MV-4-11 (cell line): ENCODE data around the gene GAB2.
"Not testable (repeated sequence)": the region's sequence is repeated elsewhere in the genome, so short reads cannot be mapped to it uniquely, and the experiment has no call there.

ENCODE experiments used
- DNase-seq: peaks from one replicate; lab custom pipeline; 2025; lab: John Stamatoyannopoulos, UW

The GAB2 gene

DNA sequence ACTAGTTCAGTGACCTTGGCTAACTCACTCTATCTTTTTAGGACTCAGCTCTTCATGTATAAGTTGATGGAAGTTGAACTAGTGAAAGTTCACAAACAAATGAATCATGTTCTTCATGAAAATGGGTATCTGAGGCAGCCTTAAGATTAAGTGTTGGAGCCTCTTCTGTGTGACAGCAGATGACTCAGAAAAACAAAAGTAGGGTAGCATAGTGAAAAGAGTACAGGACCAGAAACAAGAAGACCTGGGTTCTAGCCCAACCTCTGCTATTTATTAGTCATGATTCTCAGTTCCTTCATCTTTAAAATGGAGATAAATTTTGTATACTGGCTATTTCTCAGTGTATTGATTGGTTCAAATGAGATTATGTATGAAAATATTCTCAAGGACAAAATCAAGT is 168.7 kb downstream of the GAB2 start:
- peak; percentile 39 for DNase-seq

DNA sequence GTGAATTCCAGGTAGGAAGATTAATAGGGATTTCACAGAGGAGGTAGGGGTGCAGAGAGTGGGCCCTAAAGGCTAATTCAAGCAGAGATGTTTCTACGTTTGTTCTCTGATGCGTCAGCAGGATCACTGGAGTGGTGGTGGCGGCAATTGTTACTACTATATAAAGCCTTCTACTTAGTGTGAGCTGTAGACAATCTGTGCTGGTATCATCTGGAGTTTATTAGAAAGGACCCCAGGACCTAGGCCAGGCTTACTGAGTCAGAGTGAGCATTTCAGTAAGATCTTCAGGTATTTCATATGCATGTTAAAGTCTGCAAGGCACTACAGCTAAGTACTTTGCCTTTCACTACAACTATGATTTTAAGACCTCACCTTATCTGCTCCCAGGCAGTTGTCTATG is 169.4 kb downstream of the GAB2 start:
- DNase-seq: no peak

GRCh38 chr11:78244546-78245255 is 172.9 kb downstream of the GAB2 start:
- peak; percentile 28 for DNase-seq

GRCh38 chr11:78244080-78244479 is 173.5 kb downstream of the GAB2 start:
- DNase-seq: no peak

- no peak for DNase-seq
Measured at GRCh38 chr11:78241475-78241874, 176.1 kb downstream of the GAB2 start.

- no peak for DNase-seq
Measured at GRCh38 chr11:78239781-78240180, 177.8 kb downstream of the GAB2 start.

GRCh38 chr11:78237293-78238046 is 180.2 kb downstream of the GAB2 start:
- DNase-seq: no peak

DNA sequence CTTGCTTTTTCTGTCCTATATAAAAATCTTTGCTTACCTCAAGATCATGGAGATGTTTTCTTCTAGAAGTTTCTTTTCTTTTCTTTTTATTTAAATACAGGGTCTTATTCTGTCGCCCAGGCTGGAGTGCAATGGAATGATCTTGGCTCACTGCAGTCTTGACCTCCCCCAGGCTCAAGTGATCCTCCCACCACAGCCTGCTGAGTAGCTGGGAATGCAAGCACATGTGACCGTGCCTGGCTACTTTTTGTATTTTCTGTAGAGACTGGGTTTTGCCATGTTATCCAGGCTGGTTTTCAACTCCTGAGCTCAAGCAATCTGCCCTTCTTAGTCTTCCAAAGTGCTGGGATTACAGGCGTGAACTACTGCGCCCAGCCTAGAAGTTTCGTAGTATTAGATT is 183.6 kb downstream of the GAB2 start:
- no peak for DNase-seq

DNA sequence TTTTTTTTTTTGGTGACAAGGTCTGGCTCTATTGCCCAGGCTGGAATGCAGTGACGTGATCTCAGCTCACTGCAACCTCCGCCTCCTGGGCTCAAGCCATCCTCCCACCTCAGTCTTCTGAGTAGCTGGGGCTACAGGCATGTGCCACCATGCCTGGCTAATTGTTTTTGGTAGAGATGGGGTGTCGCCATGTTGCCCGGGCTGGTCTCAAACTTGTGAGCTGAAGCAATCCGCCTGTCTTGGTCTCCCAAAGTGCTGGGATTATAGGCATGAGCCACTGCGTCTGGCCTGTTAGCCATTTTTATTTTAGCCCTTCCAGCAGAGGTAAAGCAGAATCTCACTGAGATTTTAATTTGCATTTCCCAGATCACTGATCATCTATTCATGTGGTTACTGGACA is 184.6 kb downstream of the GAB2 start:
- not testable (repeated sequence) for DNase-seq

- peak; percentile 69 for DNase-seq
Measured at GRCh38 chr11:78231962-78232501, 185.6 kb downstream of the GAB2 start.

DNA sequence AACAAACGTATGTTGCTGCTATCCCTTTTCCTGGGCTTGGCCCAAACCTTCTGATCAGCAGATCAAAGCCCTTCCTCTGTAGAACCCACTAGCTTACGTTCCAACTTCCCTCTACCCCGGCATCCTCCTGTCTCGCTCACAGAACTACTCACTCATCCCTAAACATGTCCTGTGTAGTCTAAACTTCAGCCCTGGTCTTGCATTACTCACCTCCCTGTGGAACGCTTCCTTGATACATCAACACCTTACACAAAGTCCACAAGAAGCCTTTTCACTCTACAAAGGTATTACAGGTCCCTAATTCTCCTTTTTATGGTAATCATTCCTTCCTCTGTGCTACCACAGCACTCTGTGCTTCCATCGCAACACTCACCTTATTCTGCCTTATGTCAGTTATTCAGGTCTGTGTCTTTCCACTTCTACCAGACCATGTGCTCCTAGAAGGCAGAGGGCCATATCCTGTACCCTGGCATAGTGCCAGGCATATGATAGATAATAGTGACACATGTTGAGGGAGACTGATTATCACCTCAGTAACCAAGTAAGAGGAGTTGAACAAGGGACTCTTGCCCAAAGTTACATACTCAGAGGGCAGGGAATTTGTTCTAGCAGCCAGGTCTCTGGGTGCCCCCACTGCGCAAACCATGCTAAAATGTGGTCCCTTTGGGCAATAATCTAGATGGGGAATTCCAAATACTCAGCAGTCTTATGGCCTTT is 187.3 kb downstream of the GAB2 start:
- no peak for DNase-seq

DNA sequence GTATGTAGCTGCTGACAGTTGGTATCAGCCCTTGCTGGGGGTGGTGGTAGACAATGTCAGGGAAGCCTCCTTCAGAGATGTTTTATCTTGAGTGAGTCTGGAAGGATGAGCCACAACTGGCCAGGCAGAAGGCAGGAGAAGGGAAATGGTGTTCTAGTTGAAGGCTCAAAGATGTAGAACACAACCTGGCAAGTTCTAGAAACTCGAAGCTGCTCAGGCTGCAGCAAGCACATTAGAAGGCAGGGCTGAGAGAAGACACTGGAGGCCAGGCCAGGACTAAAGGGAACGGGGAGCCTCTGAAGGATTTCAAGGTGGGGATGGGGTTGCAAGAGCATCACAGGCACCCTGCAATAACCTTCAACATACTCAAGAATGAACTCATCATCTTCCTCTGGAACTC is 188.5 kb downstream of the GAB2 start:
- DNase-seq: no peak

GRCh38 chr11:78228467-78228866 is 189.2 kb downstream of the GAB2 start:
- DNase-seq: peak; percentile 64

GRCh38 chr11:78227921-78228320 is 189.7 kb downstream of the GAB2 start:
- DNase-seq: peak; percentile 67

- no peak for DNase-seq
Measured at GRCh38 chr11:78226684-78227680, 190.6 kb downstream of the GAB2 start.

GRCh38 chr11:78224906-78225420 is 192.7 kb downstream of the GAB2 start:
- no peak for DNase-seq

DNA sequence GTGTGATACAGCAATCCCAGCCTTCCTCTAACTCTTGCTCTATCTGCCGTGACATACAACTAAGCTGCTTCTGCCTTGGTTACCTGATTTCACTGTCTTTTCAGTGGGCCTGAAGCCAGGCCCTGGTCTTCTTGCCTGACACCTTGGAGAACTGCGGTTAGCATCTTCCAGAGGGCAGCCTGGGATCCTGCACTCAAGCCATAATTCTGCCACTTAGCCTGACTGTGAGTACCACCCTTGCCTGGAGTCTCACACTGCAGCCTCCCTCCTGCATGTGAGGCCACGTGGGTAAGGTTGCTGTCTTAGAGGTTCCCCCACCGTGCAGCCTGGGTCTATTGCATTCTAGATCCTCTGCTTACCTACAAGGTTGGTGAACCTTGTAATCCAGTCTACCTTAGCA is 193.1 kb downstream of the GAB2 start:
- no peak for DNase-seq

- no peak for DNase-seq
Measured at GRCh38 chr11:78223320-78223954, 194.2 kb downstream of the GAB2 start.

DNA sequence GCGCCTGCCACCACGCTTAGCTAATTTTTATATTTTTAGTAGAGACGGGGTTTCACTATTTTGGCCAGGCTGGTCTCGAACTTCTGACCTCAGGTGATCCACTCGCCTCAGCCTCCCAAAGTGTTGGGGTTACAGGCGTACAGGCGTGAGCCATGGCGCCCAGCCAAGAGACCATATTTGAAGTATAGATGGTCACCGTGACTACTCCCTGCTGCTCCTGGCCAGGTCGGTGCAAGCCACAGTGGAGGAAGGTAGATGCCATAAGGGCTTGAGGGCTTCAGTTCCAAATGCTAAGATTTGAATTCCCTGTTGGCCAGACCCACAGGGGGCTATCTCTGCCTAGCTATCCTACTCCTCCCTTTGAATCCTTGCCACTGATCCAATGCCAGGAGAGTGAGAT is 194.9 kb downstream of the GAB2 start:
- not testable (repeated sequence) for DNase-seq
